ENCODE results near the gene POC5. TPM values are rescaled to one million over a fixed set of nuclear protein-coding genes. Genes with fewer than 3 reads are reported as not detected.

The POC5 gene
- total RNA-seq, 1 experiment from 2014 or later: 9.7 TPM

GRCh38 chr5:75656311-75657003 lies 60.8 kb downstream of the POC5 start:
- CTCF ChIA-PET: no interaction called here
- Histone ChIP-seq H3K4me3 (ENCODE audit: low read length) (no peak overlapping the region), H2AFZ (ENCODE audit: low read length) (no peak overlapping the region), H3K9ac (ENCODE audit: low read length) (no peak overlapping the region), H3K9me3 (ENCODE audit: low read length) (no peaks in the 10 kb centered on the region), H3K9me2 (replicated peaks; ENCODE audit: low read length) (no peaks in the 10 kb centered on the region), H4K20me1 (ENCODE audit: low read length) (no peaks in the 10 kb centered on the region), H3F3A (ENCODE audit: low read length, unreplicated experiment) (no peaks in the 10 kb centered on the region), H3K27ac (ENCODE audit: low read length) (no peak overlapping the region), H3K4me2 (ENCODE audit: low read length) (no peak overlapping the region), H3K79me2 (ENCODE audit: low read length) (no peaks in the 10 kb centered on the region), H3K4me1 (ENCODE audit: insufficient read depth, low read length) (peaks cover 8% of the 10 kb centered on the region), H3K36me3 (ENCODE audit: low read depth, low read length) (no peaks in the 10 kb centered on the region), H3K27me3 (ENCODE audit: low read length) (no peaks in the 10 kb centered on the region)
- TF ChIP-seq EZH2phosphoT487 (IDR thresholded peaks at IDR 0.05; ENCODE audit: borderline replicate concordance, low read length) (no peak), EZH2 (IDR thresholded peaks at IDR 0.05; ENCODE audit: low read length, unreplicated experiment) (no peak), CTCF (conservative IDR thresholded peaks at IDR 0.05; ENCODE audit: low read depth, low read length) (no peak)
- ATAC-seq (no peak), DNase-seq (no peak)
- POLR2A ChIA-PET (ENCODE audit: unreplicated experiment): interaction anchor here (0.6 kb wide), 1 partner anchor 13 kb away, joined by 4 read pairs; no protein-coding TSS in a partner anchor
- intact Hi-C loops (cut with micrococcal nuclease): no loop called here
- BruUV-seq (replicated peaks): no TSS peak

GRCh38 chr5:75654693-75655295 lies 62.4 kb downstream of the POC5 start:
- no peaks in the 10 kb centered on the region for H3K79me2 ChIP-seq (ENCODE audit: low read length)
- H4K20me1 ChIP-seq (ENCODE audit: low read length): no peaks in the 10 kb centered on the region
- H2AFZ ChIP-seq (ENCODE audit: low read length): no peak overlapping the region
- no peak overlapping the region for H3K4me2 ChIP-seq (ENCODE audit: low read length)
- POLR2A ChIA-PET (ENCODE audit: unreplicated experiment): no interaction called here
- no peak for DNase-seq
- no peaks in the 10 kb centered on the region for H3K36me3 ChIP-seq (ENCODE audit: low read depth, low read length)
- H3K9me3 ChIP-seq (ENCODE audit: low read length): no peaks in the 10 kb centered on the region
- H3K9me2 ChIP-seq (replicated peaks; ENCODE audit: low read length): no peaks in the 10 kb centered on the region
- H3K9ac ChIP-seq (ENCODE audit: low read length): no peak overlapping the region
- TF ChIP-seq CTCF (conservative IDR thresholded peaks at IDR 0.05; ENCODE audit: low read depth, low read length) (no peak), EZH2 (IDR thresholded peaks at IDR 0.05; ENCODE audit: low read length, unreplicated experiment) (no peak), EZH2phosphoT487 (IDR thresholded peaks at IDR 0.05; ENCODE audit: borderline replicate concordance, low read length) (no peak)
- BruUV-seq (replicated peaks): no TSS peak
- CTCF ChIA-PET: no interaction called here
- H3K4me3 ChIP-seq (ENCODE audit: low read length): no peak overlapping the region
- H3K27ac ChIP-seq (ENCODE audit: low read length): no peak overlapping the region
- peaks cover 11% of the 10 kb centered on the region for H3K4me1 ChIP-seq (ENCODE audit: insufficient read depth, low read length)
- ATAC-seq: no peak
- H3K27me3 ChIP-seq (ENCODE audit: low read length): no peaks in the 10 kb centered on the region
- no peaks in the 10 kb centered on the region for H3F3A ChIP-seq (ENCODE audit: low read length, unreplicated experiment)
- intact Hi-C loops (cut with micrococcal nuclease): no loop called here

DNA sequence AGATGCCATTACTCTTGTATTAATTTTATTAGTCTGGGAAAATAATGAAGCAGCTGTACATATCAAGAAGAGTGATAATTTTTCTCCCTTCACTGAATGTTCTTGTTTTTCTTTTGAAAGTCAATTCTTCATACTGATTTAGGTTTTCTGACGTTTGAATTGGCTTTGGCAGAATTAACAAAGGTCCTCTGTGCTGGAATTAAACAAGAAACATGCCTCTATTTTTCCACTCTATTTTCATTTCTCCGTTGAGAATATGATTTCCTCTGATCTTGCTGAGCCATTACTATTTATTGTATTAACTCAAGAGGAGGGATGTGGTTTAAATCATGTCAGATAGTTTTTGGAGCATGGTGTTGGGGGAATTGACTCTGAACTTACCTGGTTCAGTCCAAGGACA lies 63.7 kb downstream of the POC5 start:
- Histone ChIP-seq H3K27me3 (ENCODE audit: low read length) (no peaks in the 10 kb centered on the region), H3K4me3 (ENCODE audit: low read length) (no peak overlapping the region), H3K27ac (ENCODE audit: low read length) (no peak overlapping the region), H3K36me3 (ENCODE audit: low read depth, low read length) (no peaks in the 10 kb centered on the region), H3K9ac (ENCODE audit: low read length) (no peak overlapping the region), H3K79me2 (ENCODE audit: low read length) (no peaks in the 10 kb centered on the region), H3F3A (ENCODE audit: low read length, unreplicated experiment) (no peaks in the 10 kb centered on the region), H4K20me1 (ENCODE audit: low read length) (no peaks in the 10 kb centered on the region), H2AFZ (ENCODE audit: low read length) (no peak overlapping the region), H3K9me2 (replicated peaks; ENCODE audit: low read length) (no peaks in the 10 kb centered on the region), H3K4me2 (ENCODE audit: low read length) (no peak overlapping the region), H3K9me3 (ENCODE audit: low read length) (no peaks in the 10 kb centered on the region), H3K4me1 (ENCODE audit: insufficient read depth, low read length) (peaks cover 11% of the 10 kb centered on the region)
- TF ChIP-seq EZH2phosphoT487 (IDR thresholded peaks at IDR 0.05; ENCODE audit: borderline replicate concordance, low read length) (no peak), EZH2 (IDR thresholded peaks at IDR 0.05; ENCODE audit: low read length, unreplicated experiment) (no peak), CTCF (conservative IDR thresholded peaks at IDR 0.05; ENCODE audit: low read depth, low read length) (no peak)
- BruUV-seq (replicated peaks): no TSS peak
- DNase-seq (no peak), ATAC-seq (no peak)
- intact Hi-C loops (cut with micrococcal nuclease): no loop called here
- CTCF ChIA-PET: no interaction called here
- POLR2A ChIA-PET (ENCODE audit: unreplicated experiment): no interaction called here

Measured in PC-3 (cell line).